OCI-LY1 (cell line): ENCODE measurements around the gene MBNL1.

Experiments
- H2AFZ ChIP-seq: fragments of 200-600 bp; sonication (generic), shearing (Covaris generic); 2 replicates; pipeline ENCODE4 v1.6.0; 2014; ENCODE audit warnings: antibody characterized with exemption, mild to moderate bottlenecking, low read length
- H3F3A ChIP-seq: fragments of 200-600 bp; sonication (generic), shearing (Covaris generic); 2 replicates; pipeline ENCODE4 v1.6.0; 2014; ENCODE audit warnings: mild to moderate bottlenecking, antibody characterized with exemption, low read length, moderate library complexity; ENCODE audit not compliant: insufficient read depth
- H3K27ac ChIP-seq: fragments of 200-600 bp; sonication (generic); 2 replicates; pipeline ENCODE4 v1.5.1; 2014; ENCODE audit warnings: low read length, mixed run types, mild to moderate bottlenecking, low read depth; ENCODE audit not compliant: poor library complexity, severe bottlenecking
- H3K27me3 ChIP-seq: fragments of 200-600 bp; sonication (generic); 2 replicates; pipeline ENCODE4 v1.6.0; 2014; ENCODE audit warnings: antibody characterized with exemption, mild to moderate bottlenecking, low read length, moderate library complexity; ENCODE audit not compliant: insufficient read depth
- H3K36me3 ChIP-seq: fragments of 200-600 bp; sonication (generic); 2 replicates; pipeline ENCODE4 v1.6.1; 2014; ENCODE audit warnings: mild to moderate bottlenecking, antibody characterized with exemption, low read length, moderate library complexity, mixed read lengths; ENCODE audit not compliant: insufficient read depth
- H3K4me1 ChIP-seq: fragments of 200-600 bp; sonication (generic); 2 replicates; pipeline ENCODE4 v1.5.1; 2014; ENCODE audit warnings: mild to moderate bottlenecking, low read length, moderate library complexity; ENCODE audit not compliant: insufficient read depth, severe bottlenecking
- H3K4me2 ChIP-seq: fragments of 200-600 bp; sonication (generic), shearing (Covaris generic); 2 replicates; pipeline ENCODE4 v1.6.1; 2014; ENCODE audit warnings: low read length
- H3K4me3 ChIP-seq: fragments of 200-600 bp; sonication (generic); 2 replicates; pipeline ENCODE4 v1.5.1; 2014; ENCODE audit warnings: low read length, low read depth, mild to moderate bottlenecking, mixed read lengths; ENCODE audit not compliant: poor library complexity, severe bottlenecking
- H3K79me2 ChIP-seq: fragments of 200-600 bp; shearing (Covaris generic); 2 replicates; pipeline ENCODE4 v1.6.1; 2016; ENCODE audit warnings: mixed run types, low read length, mixed read lengths; ENCODE audit not compliant: insufficient read depth
- H3K9ac ChIP-seq: fragments of 200-600 bp; sonication (generic), shearing (Covaris generic); 2 replicates; pipeline ENCODE4 v1.6.1; 2014; ENCODE audit warnings: mild to moderate bottlenecking, low read length, mixed read lengths
- H3K9me2 ChIP-seq: fragments of 200-600 bp; sonication (generic), shearing (Covaris generic); 2 replicates; pipeline ENCODE4 v1.6.1; 2014; ENCODE audit warnings: low read depth, mild to moderate bottlenecking, low read length, mixed read lengths
- H3K9me3 ChIP-seq: fragments of 200-600 bp; shearing (Covaris generic); 2 replicates; pipeline ENCODE4 v1.6.1; 2014; ENCODE audit warnings: low read length, mixed read lengths
- H4K20me1 ChIP-seq: fragments of 200-600 bp; sonication (generic), shearing (Covaris generic); 2 replicates; pipeline ENCODE4 v1.6.0; 2016; ENCODE audit warnings: mild to moderate bottlenecking, low read length; ENCODE audit not compliant: insufficient read depth
- EZH2 ChIP-seq: fragments of 200-600 bp; sonication (generic), shearing (Covaris generic); IDR thresholded peaks from 2 replicates; pipeline ENCODE4 v1.8.0; 2017; ENCODE audit warnings: borderline replicate concordance, mixed run types, mild to moderate bottlenecking, antibody characterized with exemption, low read length, moderate library complexity, mixed read lengths
- TF ChIP-seq, protein P1 (sequence below): fragments of 200-600 bp; sonication (generic), shearing (Covaris generic); IDR thresholded peaks from 2 replicates; pipeline ENCODE4 v1.5.1; 2017; ENCODE audit warnings: mild to moderate bottlenecking, antibody characterized with exemption, low read length, moderate library complexity, mixed read lengths

Gene MBNL1

DNA sequence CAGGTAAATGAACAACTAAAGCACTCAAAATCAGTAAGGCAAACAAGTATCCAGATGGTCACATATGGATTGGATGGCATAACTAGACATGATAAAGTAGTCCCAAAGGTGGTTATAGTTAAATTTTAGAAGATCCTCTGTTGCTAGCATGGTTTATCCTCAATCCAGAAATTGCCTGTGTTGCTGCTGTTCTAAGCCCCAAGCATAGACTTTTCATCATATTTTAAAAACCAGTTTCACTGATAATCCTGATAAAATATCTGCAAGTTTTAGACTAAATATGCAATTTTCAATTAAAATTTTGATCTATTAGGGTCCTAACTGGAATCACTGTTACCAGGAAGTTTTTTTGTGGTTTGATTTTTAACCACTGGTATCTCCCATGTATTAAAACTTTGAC, 35.4 kb downstream of the MBNL1 start:
- no peak overlapping the region for H2AFZ ChIP-seq
- TF ChIP-seq, protein P1, sequence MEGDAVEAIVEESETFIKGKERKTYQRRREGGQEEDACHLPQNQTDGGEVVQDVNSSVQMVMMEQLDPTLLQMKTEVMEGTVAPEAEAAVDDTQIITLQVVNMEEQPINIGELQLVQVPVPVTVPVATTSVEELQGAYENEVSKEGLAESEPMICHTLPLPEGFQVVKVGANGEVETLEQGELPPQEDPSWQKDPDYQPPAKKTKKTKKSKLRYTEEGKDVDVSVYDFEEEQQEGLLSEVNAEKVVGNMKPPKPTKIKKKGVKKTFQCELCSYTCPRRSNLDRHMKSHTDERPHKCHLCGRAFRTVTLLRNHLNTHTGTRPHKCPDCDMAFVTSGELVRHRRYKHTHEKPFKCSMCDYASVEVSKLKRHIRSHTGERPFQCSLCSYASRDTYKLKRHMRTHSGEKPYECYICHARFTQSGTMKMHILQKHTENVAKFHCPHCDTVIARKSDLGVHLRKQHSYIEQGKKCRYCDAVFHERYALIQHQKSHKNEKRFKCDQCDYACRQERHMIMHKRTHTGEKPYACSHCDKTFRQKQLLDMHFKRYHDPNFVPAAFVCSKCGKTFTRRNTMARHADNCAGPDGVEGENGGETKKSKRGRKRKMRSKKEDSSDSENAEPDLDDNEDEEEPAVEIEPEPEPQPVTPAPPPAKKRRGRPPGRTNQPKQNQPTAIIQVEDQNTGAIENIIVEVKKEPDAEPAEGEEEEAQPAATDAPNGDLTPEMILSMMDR = no peak
- 0 out of 2 replicates have a peak, but pooled peaks cover 4% of the 10 kb centered on the region for H3F3A ChIP-seq
- H3K4me2 ChIP-seq = no peak overlapping the region
- no peak overlapping the region for H3K9ac ChIP-seq
- peaks cover 100% of the 10 kb centered on the region for H3K79me2 ChIP-seq
- no peak overlapping the region for H3K4me3 ChIP-seq
- 0 out of 2 replicates have a peak, but pooled peaks cover 4% of the 10 kb centered on the region for H4K20me1 ChIP-seq
- no peaks in the 10 kb centered on the region for H3K27me3 ChIP-seq
- H3K36me3 ChIP-seq = peaks cover 99% of the 10 kb centered on the region
- H3K27ac ChIP-seq = no peak overlapping the region
- H3K9me2 ChIP-seq = no peaks in the 10 kb centered on the region
- H3K9me3 ChIP-seq = no peaks in the 10 kb centered on the region
- H3K4me1 ChIP-seq = peaks cover 58% of the 10 kb centered on the region

DNA sequence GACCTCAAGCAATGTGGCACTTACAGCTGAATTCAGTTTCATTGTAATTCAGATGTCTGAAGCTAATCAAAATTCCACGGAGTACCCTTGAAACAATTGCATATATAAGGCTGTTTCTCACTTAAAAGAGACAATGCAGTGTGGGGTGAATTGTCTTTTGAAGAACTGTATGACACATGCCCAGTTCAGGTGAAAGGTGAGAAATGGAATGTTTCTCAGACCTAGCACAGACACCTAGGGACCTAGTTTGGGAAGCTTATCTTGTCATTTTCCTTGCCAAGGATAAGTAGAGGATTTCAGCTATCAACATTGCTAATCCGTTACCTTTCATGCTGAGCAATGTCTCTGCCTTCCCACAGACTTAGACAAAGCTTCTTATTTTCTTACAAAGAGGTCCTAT, 36.3 kb downstream of the MBNL1 start:
- H3K9ac ChIP-seq = no peak overlapping the region
- peaks cover 100% of the 10 kb centered on the region for H3K79me2 ChIP-seq
- peaks cover 99% of the 10 kb centered on the region for H3K36me3 ChIP-seq
- no peak overlapping the region for H3K4me2 ChIP-seq
- H3K27ac ChIP-seq = no peak overlapping the region
- no peaks in the 10 kb centered on the region for H3K9me3 ChIP-seq
- H4K20me1 ChIP-seq = 0 out of 2 replicates have a peak, but pooled peaks cover 4% of the 10 kb centered on the region
- no peak overlapping the region for H2AFZ ChIP-seq
- TF ChIP-seq, protein P1 = no peak
- TF ChIP-seq EZH2 = no peak
- no peaks in the 10 kb centered on the region for H3K9me2 ChIP-seq
- no peak overlapping the region for H3K4me3 ChIP-seq
- H3F3A ChIP-seq = 0 out of 2 replicates have a peak, but pooled peaks cover 4% of the 10 kb centered on the region
- no peaks in the 10 kb centered on the region for H3K27me3 ChIP-seq
- H3K4me1 ChIP-seq = peaks cover 49% of the 10 kb centered on the region

DNA sequence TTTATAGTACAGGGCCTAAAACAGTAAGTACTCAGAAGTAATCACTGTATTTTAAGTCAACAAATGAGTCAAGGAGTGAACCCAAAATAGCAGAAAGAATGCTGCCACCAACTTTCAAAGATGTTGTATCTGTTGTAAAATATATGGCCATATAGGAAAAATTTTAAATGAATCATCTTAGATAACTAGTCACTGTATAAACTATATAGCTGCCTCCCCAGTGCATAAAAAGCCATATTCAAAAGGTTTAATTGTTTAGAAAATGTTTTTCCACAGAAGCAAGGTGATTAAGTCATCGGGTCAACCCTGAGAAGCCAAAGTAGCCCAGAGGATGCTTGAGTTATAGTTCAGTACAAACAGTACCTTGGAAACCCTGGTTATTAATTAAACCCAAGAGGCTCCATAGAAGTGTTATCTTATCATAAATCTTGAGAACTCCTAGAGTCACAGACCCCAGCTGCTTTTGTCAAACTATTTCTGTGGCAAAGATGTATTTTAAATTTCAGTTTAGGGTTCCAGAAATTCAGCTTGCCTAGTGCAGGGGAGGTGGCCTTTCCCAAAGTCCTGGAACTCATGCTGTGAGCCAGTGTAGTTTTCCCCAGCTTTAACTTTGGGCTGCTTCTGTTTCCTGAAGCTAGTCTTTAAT, 39.2 kb downstream of the MBNL1 start:
- Histone ChIP-seq H3K9me2 (no peaks in the 10 kb centered on the region), H4K20me1 (0 out of 2 replicates have a peak, but pooled peaks cover 4% of the 10 kb centered on the region), H3F3A (0 out of 2 replicates have a peak, but pooled peaks cover 4% of the 10 kb centered on the region), H3K9ac (no peak overlapping the region), H3K9me3 (no peaks in the 10 kb centered on the region), H3K27ac (no peak overlapping the region), H3K27me3 (no peaks in the 10 kb centered on the region), H3K4me1 (peaks cover 20% of the 10 kb centered on the region), H3K36me3 (peaks cover 90% of the 10 kb centered on the region), H2AFZ (no peak overlapping the region), H3K4me3 (no peak overlapping the region), H3K4me2 (no peak overlapping the region), H3K79me2 (peaks cover 98% of the 10 kb centered on the region)
- TF ChIP-seq, protein P1 = no peak
- no peak for TF ChIP-seq EZH2
